GM12873 (cell line): ENCODE results near the gene SYNE4.

Experiments
- CTCF ChIP-seq: IDR thresholded peaks from 2 replicates; pipeline ENCODE4 v1.5.1; 2012; ENCODE audit warnings: low read depth, mild to moderate bottlenecking, moderate library complexity, low read length, control low read depth; ENCODE audit not compliant: insufficient read depth; ENCODE audit errors: missing control alignments

Gene SYNE4

GRCh38 chr19:36047835-36048234, 39.2 kb upstream of the SYNE4 start:
- TF ChIP-seq CTCF = no peak

GRCh38 chr19:36046443-36047050, 37.9 kb upstream of the SYNE4 start:
- no peak for TF ChIP-seq CTCF

GRCh38 chr19:36043952-36044351, 35.3 kb upstream of the SYNE4 start:
- TF ChIP-seq CTCF = no peak

- no peak for TF ChIP-seq CTCF
Observed at GRCh38 chr19:36041831-36042230, 33.2 kb upstream of the SYNE4 start.

GRCh38 chr19:36040495-36040894, 31.9 kb upstream of the SYNE4 start:
- TF ChIP-seq CTCF = no peak

- TF ChIP-seq CTCF = no peak
Observed at GRCh38 chr19:36032251-36033104, 23.9 kb upstream of the SYNE4 start, which contains the start of gene CLIP3. CLIP3 (minus strand) TSS chr19:36032873; CDS start chr19:36032357, 516 bp downstream.

GRCh38 chr19:36031308-36031707, 22.7 kb upstream of the SYNE4 start:
- TF ChIP-seq CTCF = no peak
